ENCODE measurements around the gene SRGAP1.
"Not testable (repeated sequence)": the region's sequence is repeated elsewhere in the genome, so short reads cannot be mapped to it uniquely, and the experiment has no call there.

The SRGAP1 gene

DNA sequence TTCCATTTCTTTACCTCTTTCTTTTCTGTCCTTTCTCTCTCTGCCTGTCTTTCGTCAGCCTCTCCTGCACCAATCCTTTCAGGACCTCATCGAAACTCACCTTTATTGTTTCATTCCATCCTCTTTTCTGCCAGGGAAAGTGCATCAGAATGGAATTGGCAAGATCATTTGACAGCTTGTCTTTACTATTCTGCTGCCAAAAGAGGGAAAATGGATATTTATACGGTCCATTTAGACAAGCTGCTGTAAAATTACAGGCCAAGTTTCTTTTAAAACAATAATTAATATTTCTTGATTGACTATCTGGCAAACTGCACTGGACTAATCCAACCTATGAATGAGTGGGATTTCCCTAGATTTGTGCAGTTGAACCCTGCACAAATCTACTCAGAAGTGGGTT, 7.6 kb upstream of the SRGAP1 start:
- DNase-seq (ENCODE audit: low read depth in 2 of 2), result no peak

DNA sequence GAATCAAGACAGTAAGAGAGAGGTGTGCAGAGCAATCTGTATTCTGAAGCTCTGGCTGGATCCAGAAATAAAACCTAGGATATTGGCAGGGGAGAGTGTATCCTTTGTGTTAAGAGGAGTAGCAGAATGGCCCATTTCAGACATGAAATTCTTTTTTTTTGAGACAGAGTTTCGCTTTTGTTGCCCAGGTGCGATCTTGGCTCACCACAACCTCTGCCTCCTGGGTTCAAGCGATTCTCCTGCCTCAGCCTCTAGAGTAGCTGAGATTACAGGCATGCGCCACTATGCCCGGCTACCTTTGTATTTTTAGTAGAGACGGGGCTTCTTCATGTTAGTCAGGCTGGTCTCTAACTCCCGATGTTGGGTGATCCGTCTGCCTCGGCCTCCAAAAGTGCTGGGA, 6.1 kb upstream of the SRGAP1 start:
- DNase-seq (ENCODE audit: low read depth in 2 of 2), result no peak

DNA sequence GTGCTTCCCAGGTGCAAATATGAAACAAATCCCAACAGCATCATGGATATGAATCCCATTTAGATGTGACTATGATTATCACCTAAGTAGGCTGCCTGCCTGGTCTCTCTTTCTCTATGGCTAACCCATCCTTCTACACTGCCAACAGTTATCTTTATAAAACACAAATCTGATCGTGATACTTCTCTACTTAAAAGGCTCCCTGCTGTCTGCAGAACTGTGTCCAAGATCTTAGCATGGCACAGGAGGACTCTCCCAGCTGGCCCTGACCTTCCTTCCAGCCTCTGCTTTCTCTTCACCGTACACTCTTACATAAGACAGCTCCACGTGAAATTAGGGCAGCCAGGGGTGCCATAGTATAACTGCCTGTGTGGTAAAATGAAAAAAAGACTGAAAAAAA, 3.5 kb upstream of the SRGAP1 start:
- no peak for DNase-seq (ENCODE audit: low read depth in 2 of 2)

GRCh38 chr12:63841571-63841970, 2.9 kb upstream of the SRGAP1 start:
- DNase-seq (ENCODE audit: low read depth in 2 of 2), result no peak

DNA sequence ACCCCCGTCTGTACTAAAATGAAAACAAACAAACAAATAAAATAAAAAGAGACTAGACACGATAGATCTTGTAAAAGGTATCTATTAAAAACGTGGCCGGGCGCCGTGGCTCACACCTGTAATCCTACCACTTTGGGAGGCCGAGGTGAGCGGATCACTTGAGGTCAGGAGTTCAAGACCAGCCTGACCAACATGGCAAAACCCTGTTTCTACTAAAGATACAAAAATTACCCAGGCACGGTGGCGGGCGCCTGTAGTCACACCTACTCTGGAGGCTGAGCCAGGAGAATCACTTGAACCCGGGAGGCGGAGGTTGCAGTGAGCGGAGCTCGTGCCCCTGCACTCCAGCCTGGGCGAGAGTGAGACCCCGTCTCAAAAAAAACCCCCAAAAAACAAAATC, 1.8 kb upstream of the SRGAP1 start:
- not testable (repeated sequence) for DNase-seq (ENCODE audit: low read depth in 2 of 2)

- no peak for DNase-seq (ENCODE audit: low read depth in 2 of 2)
These were observed 1.2 kb upstream of the SRGAP1 start for GRCh38 chr12:63843254-63843720.

DNA sequence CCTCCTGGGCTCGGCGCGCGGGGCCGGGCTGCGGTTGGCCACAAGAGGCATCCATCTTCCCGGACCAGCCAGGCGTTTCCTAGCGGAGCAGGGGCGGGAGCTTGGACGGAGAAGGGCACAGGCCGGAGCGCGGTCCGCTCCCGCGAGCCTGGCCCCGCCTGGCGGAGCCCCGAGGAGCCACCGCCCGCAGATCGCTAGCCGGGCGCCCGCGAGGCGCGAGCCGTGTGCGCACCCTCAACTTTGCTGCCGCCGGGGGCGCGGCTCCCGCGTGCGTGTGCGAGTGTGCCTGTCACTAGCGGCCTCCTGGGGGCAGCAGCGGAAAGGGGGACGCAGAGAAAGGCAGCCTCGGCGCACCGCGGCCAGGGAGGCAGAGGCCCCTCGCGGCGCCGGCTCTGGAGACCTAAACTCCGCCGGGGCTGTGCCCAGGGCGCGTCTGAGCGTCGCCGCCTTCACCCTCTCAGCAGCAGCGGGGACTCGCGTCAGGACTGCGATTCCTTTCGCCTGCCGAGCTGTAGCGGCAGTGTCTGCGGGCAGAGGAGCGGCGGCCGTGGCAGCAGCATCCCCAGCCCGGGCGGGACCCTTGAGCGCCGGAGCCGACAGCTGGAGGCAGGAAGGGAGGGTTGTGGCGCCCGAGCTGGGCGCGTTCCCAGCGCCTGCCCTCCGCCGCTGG, 644 bp upstream of the SRGAP1 start:
- DNase-seq (ENCODE audit: low read depth in 2 of 2), result peak; percentile 60 to 74

DNA sequence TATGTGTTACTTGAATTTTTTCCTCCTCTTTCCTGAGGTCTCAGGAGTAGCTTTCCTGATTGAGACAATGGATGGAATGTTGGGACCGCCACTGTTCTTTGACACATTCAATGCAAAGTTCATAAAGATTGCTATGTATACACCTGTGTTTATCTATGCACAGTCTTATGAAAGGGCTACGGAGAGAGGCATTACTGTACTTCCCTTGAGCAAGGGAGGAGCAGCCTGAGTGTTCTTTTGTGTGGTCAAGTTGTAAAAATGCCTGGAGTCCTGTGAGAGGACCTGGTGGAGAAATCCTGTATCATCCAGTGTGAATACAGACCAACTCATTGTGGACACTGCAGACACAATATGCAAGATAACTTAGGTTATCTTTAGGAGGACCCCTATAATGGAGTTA, 1.2 kb downstream of the SRGAP1 start:
- DNase-seq (ENCODE audit: low read depth in 2 of 2), result no peak

DNA sequence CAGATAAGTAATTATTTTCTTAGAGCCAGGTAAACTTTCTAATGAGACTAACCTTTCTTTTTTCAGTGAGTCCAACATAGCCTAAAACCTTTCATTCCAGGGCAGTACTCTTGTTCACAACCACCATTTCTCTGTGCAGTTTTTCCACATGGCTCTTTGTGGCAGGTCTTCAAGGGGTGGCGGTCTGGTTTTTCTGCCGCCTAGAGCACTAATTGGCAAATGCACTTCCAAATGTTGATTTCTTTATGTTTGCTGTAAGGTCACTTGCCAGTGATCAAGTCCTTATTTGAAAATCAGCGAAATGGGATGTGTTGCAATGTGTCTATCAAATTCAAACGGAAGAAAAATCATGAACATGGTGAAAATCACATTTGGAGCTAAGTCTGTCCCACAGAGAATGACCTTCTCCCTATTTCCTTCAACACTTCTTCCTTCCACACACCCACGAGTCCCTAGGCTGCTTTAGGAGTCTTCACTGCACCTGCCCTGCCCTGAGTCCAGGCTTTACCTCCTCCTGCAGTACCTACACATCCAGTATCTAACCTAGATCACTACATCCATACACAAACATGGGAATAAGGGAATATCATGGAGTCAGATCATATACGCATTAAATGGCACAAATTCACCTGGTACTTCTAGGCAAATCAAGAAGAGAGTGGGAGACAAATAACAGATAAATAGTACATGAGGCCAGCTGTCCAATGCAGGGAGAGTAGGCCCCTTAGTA, 1.9 kb downstream of the SRGAP1 start:
- no peak for DNase-seq (ENCODE audit: low read depth in 2 of 2)

DNA sequence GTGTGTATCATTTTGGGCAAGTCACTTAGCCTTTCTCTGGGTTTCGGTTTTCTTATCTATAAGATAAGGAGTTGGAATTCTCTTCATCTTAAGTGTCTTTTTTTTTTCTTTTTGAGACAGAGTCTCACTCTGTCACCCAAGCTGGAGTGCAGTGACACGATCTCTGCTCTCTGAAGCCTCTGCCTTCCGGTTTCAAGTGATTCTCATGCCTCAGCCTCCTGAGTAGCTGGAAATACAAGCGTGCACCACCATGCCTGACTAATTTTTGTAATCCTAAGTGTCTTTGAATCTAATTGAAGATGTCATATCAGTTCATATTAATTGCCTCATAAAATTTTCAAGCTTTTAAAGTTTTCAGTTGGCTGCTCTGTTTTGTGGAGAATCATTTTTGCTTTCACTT, 4.0 kb downstream of the SRGAP1 start:
- no peak for DNase-seq (ENCODE audit: low read depth in 2 of 2)

GRCh38 chr12:63849106-63849620, 4.7 kb downstream of the SRGAP1 start:
- DNase-seq (ENCODE audit: low read depth in 2 of 2), result no peak

GRCh38 chr12:63849641-63850040, 5.1 kb downstream of the SRGAP1 start:
- no peak for DNase-seq (ENCODE audit: low read depth in 2 of 2)

DNA sequence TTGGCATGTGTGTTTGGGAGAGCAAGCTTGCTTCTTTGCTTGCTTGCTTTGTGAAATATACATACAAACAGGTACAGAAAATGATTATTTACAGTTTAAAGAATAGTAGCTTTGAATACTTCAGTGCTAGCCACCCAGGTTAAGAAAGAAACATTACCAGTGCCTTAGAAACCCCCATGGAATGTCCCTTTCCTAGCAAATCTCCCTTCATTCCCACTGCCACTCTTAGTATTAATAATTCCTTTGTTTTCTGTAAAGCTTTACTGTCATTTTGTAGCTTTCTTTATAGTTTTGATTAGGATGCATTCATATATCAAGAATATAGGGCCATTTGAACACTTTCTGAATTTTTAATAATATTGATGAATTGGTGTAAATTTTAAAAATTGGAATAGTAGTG, 9.5 kb downstream of the SRGAP1 start:
- DNase-seq (ENCODE audit: low read depth in 2 of 2), result no peak

DNA sequence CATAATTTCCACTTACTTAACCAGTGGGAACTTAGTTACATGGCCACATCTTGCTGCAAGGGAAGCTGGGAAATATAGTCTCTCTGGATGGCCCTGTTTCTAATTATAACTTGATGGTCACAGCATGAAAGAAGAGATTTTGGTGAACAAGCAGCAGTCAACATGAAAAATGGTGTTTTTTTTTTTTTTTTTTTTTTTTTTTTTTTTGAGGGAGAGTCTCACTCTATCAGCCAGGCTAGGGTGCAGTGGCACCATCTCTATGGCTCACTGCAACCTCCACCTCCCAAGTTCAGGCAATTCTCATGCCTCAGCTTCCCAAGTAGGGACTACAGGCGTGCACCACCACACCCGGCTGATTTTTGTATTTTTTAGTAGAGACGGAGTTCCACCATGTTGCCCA, 10.8 kb downstream of the SRGAP1 start:
- DNase-seq (ENCODE audit: low read depth in 2 of 2), result no peak

GRCh38 chr12:63857771-63858670, 13.5 kb downstream of the SRGAP1 start:
- DNase-seq (ENCODE audit: low read depth in 2 of 2), result no peak

GRCh38 chr12:63859880-63860279, 15.4 kb downstream of the SRGAP1 start:
- not testable (repeated sequence) for DNase-seq (ENCODE audit: low read depth in 2 of 2)

DNA sequence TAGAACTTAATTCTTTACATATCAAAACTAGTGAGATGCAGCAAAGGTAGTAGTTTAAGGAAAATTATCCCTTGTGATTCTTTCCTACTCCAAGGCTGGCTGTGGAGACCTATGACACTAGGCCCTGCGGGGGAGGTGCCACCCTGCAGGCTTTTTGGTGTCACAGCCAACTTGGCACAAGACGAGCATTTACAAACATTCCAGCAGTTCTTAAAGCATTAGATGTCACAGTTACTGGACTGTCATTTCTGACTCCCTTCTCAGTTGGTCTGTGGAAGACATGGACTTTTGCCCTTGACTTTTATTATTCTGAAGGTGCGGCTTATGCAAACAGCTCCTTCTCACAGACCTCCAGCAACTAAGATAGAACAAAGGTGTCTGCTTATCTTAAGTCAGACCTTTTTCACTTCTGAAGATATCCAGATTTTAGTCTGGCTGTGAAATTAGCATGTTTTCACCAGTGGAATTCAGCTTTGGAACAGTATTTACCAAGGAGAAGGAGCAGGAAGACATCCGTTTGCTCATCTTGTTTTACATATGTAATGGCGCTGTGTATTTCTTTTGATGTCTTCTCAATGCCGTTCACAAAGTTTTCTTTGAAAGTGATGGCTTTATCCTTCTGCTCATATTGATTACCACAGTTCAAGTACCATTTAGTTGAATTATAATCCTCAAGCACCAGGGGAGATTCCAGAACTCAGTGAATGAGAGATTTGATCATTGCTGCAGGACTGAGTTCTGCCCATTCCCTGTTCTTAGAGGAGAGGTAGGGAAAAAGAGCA, 17.9 kb downstream of the SRGAP1 start:
- no peak for DNase-seq (ENCODE audit: low read depth in 2 of 2)

GRCh38 chr12:63862969-63863230, 18.4 kb downstream of the SRGAP1 start:
- DNase-seq (ENCODE audit: low read depth in 2 of 2), result no peak

GRCh38 chr12:63863658-63864453, 19.4 kb downstream of the SRGAP1 start:
- DNase-seq (ENCODE audit: low read depth in 2 of 2), result no peak

DNA sequence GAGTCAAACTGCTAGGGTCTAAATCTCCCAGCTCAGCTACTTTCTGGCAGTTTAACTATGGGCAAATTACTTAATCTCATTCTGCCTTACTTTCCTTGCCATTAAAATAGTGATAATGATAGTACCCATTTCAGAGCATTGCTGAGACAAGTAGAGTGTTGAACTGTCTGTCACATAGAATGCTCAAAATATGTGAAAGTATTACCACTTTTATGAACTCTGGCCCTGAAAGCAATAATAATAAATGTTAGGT, 19.9 kb downstream of the SRGAP1 start:
- DNase-seq (ENCODE audit: low read depth in 2 of 2), result no peak

- no peak for DNase-seq (ENCODE audit: low read depth in 2 of 2)
These were observed 20.9 kb downstream of the SRGAP1 start for GRCh38 chr12:63865448-63865847.

All from stimulated activated CD4-positive, alpha-beta T cell treated with anti-CD3 and anti-CD28 coated beads, Interleukin-4, amount 100 ng/mL, for 48 hours (primary cell).